Measurements from ENCODE around the gene TATDN2.

DNA sequence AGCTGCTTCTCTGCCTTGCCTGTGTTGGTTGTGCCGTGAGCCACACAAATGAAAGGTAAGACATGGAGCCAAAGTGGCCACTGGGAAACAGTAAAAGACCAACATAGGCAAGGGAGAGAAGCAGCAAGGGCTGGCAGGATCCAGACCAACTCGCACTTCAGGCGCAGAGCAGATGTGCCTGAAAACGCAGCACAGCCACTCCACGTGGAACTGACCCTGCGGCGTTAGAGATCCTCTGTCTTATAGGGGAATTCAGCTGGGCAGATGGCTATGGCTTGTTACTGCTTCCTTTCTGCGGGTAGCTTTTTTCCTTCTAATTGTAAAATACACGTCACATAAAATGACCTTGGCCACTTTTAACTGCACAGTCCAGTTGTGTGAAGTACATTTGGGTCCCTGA lies 54.8 kb downstream of the TATDN2 start:
- TF ChIP-seq EZH2 (IDR thresholded peaks at IDR 0.05; ENCODE audit: insufficient read depth, poor library complexity, severe bottlenecking) (no peak), EZH2phosphoT487 (IDR thresholded peaks at IDR 0.05; ENCODE audit: insufficient read depth, low read depth) (no peak)

Measured in GM23248 (cell line).